ENCODE data around the gene MOCS3.
A peak's percentile ranks its signal among the peaks of the same experiment; 100 is the strongest.

MOCS3 gene

DNA sequence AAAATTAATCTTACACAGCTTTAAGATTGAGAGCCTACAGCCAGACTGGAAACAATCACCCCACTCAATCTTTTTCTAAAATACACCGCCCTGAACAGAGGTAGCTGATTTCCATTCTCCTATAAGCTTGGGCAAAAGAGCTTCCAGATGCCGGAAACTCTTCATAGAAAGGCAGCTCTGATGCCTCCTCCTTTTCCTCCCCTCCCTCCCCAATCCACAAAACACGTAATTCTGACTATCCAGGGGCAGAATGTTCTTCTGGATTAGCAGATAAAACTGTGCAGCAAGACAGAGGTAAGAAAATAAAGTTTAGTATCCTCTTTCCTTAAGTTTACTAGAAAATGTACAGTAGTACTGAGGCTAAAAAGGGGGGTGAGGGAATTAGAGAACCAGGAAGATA is 43.2 kb upstream of the MOCS3 start:
- Histone ChIP-seq H3K9me3 (no peaks in the 10 kb centered on the region), H3K27me3 (no peaks in the 10 kb centered on the region), H3K4me3 (ENCODE audit: low read depth in 1 of 2, low read length in 1 of 2) (no peak overlapping the region), H3K4me1 (ENCODE audit: control insufficient read depth in 1 of 2, insufficient read depth in 1 of 2, low read depth in 1 of 2, low read length in 1 of 2) (peaks cover 0 to 4% of the 10 kb centered on the region in 2 experiments), H3K27ac (no peak overlapping the region), H3K36me3 (peaks cover 6% of the 10 kb centered on the region)
- TF ChIP-seq CTCF (IDR thresholded peaks at IDR 0.05): no peak

DNA sequence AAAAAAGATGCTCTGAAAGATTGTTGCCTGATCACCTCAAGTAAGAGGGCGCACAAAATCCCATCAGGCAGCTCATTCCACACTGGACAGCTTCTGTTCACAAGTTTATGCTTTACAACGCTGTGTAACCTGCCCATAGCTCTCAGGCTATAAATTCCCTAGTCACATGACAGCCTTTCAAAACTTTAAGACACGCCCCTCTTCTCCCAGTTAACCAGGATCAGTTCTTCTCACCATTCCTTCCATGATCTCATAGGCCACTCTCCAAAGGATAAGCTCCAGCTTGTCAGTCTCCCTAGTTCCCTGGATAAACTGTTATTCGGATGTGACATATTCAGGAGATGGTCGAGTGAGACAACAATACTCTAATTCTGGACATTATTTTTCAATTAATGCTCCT is 42.4 kb upstream of the MOCS3 start:
- Histone ChIP-seq H3K4me3 (ENCODE audit: low read depth in 1 of 2, low read length in 1 of 2) (no peak overlapping the region), H3K9me3 (no peaks in the 10 kb centered on the region), H3K27me3 (no peaks in the 10 kb centered on the region), H3K36me3 (peaks cover 6% of the 10 kb centered on the region), H3K27ac (no peak overlapping the region), H3K4me1 (ENCODE audit: control insufficient read depth in 1 of 2, insufficient read depth in 1 of 2, low read depth in 1 of 2, low read length in 1 of 2) (peaks cover 0 to 4% of the 10 kb centered on the region in 2 experiments)
- TF ChIP-seq CTCF (IDR thresholded peaks at IDR 0.05): no peak

- Histone ChIP-seq H3K9me3 (no peaks in the 10 kb centered on the region), H3K27me3 (no peaks in the 10 kb centered on the region), H3K36me3 (peaks cover 6% of the 10 kb centered on the region), H3K4me3 (ENCODE audit: low read depth in 1 of 2, low read length in 1 of 2) (no peak overlapping the region), H3K4me1 (ENCODE audit: control insufficient read depth in 1 of 2, insufficient read depth in 1 of 2, low read depth in 1 of 2, low read length in 1 of 2) (peaks cover 2 to 5% of the 10 kb centered on the region in 2 experiments), H3K27ac (peak overlapping the region; percentile 4)
- no peak for TF ChIP-seq CTCF (IDR thresholded peaks at IDR 0.05)
Measured at GRCh38 chr20:50916934-50917333, 41.7 kb upstream of the MOCS3 start.

GRCh38 chr20:50918403-50918802 is 40.2 kb upstream of the MOCS3 start:
- Histone ChIP-seq H3K27ac (no peak overlapping the region), H3K4me1 (ENCODE audit: control insufficient read depth in 1 of 2, insufficient read depth in 1 of 2, low read depth in 1 of 2, low read length in 1 of 2) (peaks cover 5 to 11% of the 10 kb centered on the region in 2 experiments)

GRCh38 chr20:50919567-50919966 is 39.1 kb upstream of the MOCS3 start:
- no peak overlapping the region for H3K27ac ChIP-seq
- no peaks in the 10 kb centered on the region for H3K27me3 ChIP-seq
- peaks cover 6% of the 10 kb centered on the region for H3K36me3 ChIP-seq
- H3K4me1 ChIP-seq (ENCODE audit: control insufficient read depth in 1 of 2, insufficient read depth in 1 of 2, low read depth in 1 of 2, low read length in 1 of 2): peaks cover 10 to 15% of the 10 kb centered on the region in 2 experiments
- no peaks in the 10 kb centered on the region for H3K9me3 ChIP-seq
- H3K4me3 ChIP-seq (ENCODE audit: low read depth in 1 of 2, low read length in 1 of 2): no peak overlapping the region
- TF ChIP-seq CTCF (IDR thresholded peaks at IDR 0.05): no peak

More at GRCh38 chr20:50918403-50918802, 40.2 kb upstream of the MOCS3 start:
- no peak for TF ChIP-seq CTCF (IDR thresholded peaks at IDR 0.05)
- Histone ChIP-seq H3K4me3 (ENCODE audit: low read depth in 1 of 2, low read length in 1 of 2) (no peak overlapping the region), H3K9me3 (no peaks in the 10 kb centered on the region), H3K36me3 (peaks cover 6% of the 10 kb centered on the region), H3K27me3 (no peaks in the 10 kb centered on the region)

GRCh38 chr20:50920997-50921396 is 37.6 kb upstream of the MOCS3 start:
- H3K4me1 ChIP-seq (ENCODE audit: control insufficient read depth in 1 of 2, insufficient read depth in 1 of 2, low read depth in 1 of 2, low read length in 1 of 2): peaks cover 11 to 15% of the 10 kb centered on the region in 2 experiments
- H3K36me3 ChIP-seq: peaks cover 6% of the 10 kb centered on the region

More at GRCh38 chr20:50920997-50921396, 37.6 kb upstream of the MOCS3 start:
- Histone ChIP-seq H3K27me3 (no peaks in the 10 kb centered on the region), H3K27ac (no peak overlapping the region), H3K4me3 (ENCODE audit: low read depth in 1 of 2, low read length in 1 of 2) (no peak overlapping the region), H3K9me3 (no peaks in the 10 kb centered on the region)
- TF ChIP-seq CTCF (IDR thresholded peaks at IDR 0.05): no peak
